Uterus (tissue), 4 donors: ENCODE data around the gene DBNDD2. TPM values are rescaled to one million over a fixed set of nuclear protein-coding genes. Genes with fewer than 3 reads are reported as not detected.

ENCODE experiments used
- DNase-seq, 2 donors: peaks; one replicate each; pipeline ENCODE4 v3.0.0-alpha.2; 2019 to 2020
- H3K27ac ChIP-seq, 2 donors: fragments of 200-600 bp; sonication (generic); 1 replicate in 1 of 2; 2 replicates in 1 of 2; pipeline ENCODE4 v1.5.1; 2016 to 2018
- H3K27me3 ChIP-seq, 2 donors: fragments of 200-600 bp; sonication (generic); one replicate each; pipeline ENCODE4 v1.5.1; 2018 to 2019; ENCODE audit warnings: control low read depth in 1 of 2
- H3K36me3 ChIP-seq, 2 donors: fragments of 200-600 bp; sonication (generic); one replicate each; pipeline ENCODE4 v1.5.1; 2019; ENCODE audit warnings: control low read depth in 1 of 2
- H3K4me1 ChIP-seq, 2 donors: fragments of 200-600 bp; sonication (generic); one replicate each; pipeline ENCODE4 v1.5.1; 2018 to 2019; ENCODE audit warnings: control low read depth in 1 of 2
- H3K4me3 ChIP-seq, 2 donors: fragments of 200-600 bp; sonication (generic); 1 replicate in 1 of 2; 2 replicates in 1 of 2; pipeline ENCODE4 v1.5.1; 2018 to 2019; ENCODE audit warnings: mild to moderate bottlenecking in 1 of 2
- H3K9me3 ChIP-seq, 2 donors: fragments of 200-600 bp; sonication (generic); one replicate each; pipeline ENCODE4 v1.5.1; 2019; ENCODE audit warnings: control low read depth in 1 of 2
- CTCF ChIP-seq, 4 experiments: fragments of 200-600 bp in 2 of 4; fragments of 450-650 bp in 2 of 4; sonication (generic) in 2 of 4; IDR thresholded peaks; one replicate each; pipeline ENCODE4 v1.5.1; 2016 to 2019; ENCODE audit warnings: antibody characterized with exemption in 4 of 4, mild to moderate bottlenecking in 2 of 4, moderate library complexity in 1 of 4
- POLR2A ChIP-seq, 2 donors: fragments of 450-650 bp; IDR thresholded peaks; one replicate each; pipeline ENCODE4 v1.6.1; 2016; ENCODE audit warnings: antibody characterized with exemption in 2 of 2, mild to moderate bottlenecking in 1 of 2, moderate library complexity in 1 of 2
- intact Hi-C: fragments of 100-400 bp; cut with DNase I; formaldehyde crosslinking; loops from one replicate; pipeline ENCODE4 v1.15.1; 2023; ENCODE audit warnings: low total_unique reads
- total RNA-seq, 4 donors: library from RNA; depleted of rRNA in 3 of 4; stranded (reverse); fragments of >200 nt in 3 of 4; gene quantifications; one replicate each; pipeline versions ENCODE4 v1.1.0 to v1.2.4, GENCODE V29; 2014 to 2023
- donor health status: DM: yes; HTN: yes; CAD: no.

Gene DBNDD2
- total RNA-seq = 10 to 100 TPM in 3 of 4 donors, 1 to 10 TPM in 1; 7.5 to 84.2 (median 62.4) TPM

GRCh38 chr20:45407783-45408645 is at the start of gene DBNDD2:
Gene DBNDD2 (plus strand): TSS chr20:45408289. CDS start chr20:45408468, 179 bp downstream.
- Histone ChIP-seq H3K4me1 (peaks cover 0 to 5% of the 10 kb centered on the region in 2 donors), H3K9me3 (no peaks in the 10 kb centered on the region), H3K4me3 (peak within 1 kb of the TSS; percentile 70 to 74), H3K36me3 (no peaks in the 10 kb centered on the region), H3K27me3 (no peaks in the 10 kb centered on the region), H3K27ac (peak within 1 kb of the TSS; percentile 93 to 95)
- no peak for TF ChIP-seq POLR2A (IDR thresholded peaks at IDR 0.05)
- no peak for TF ChIP-seq CTCF (IDR thresholded peaks at IDR 0.05)
- DNase-seq = peak in 1 of 2 donors; percentile 30
- intact Hi-C loops = no loop called here

- Histone ChIP-seq H3K4me3 (no peak overlapping the region), H3K27me3 (no peaks in the 10 kb centered on the region), H3K9me3 (no peaks in the 10 kb centered on the region), H3K4me1 (peaks cover 0 to 5% of the 10 kb centered on the region in 2 donors), H3K36me3 (no peaks in the 10 kb centered on the region), H3K27ac (peak overlapping the region; percentile 72 to 81)
- intact Hi-C loops = no loop called here
- TF ChIP-seq POLR2A (IDR thresholded peaks at IDR 0.05) (no peak), CTCF (IDR thresholded peaks at IDR 0.05) (no peak)
- DNase-seq = peak in 1 of 2 donors; percentile 70
These were observed 49.1 kb upstream of the DBNDD2 start for GRCh38 chr20:45359069-45359405.

GRCh38 chr20:45359406-45360148 is 48.5 kb upstream of the DBNDD2 start:
- intact Hi-C loops = no loop called here
- TF ChIP-seq POLR2A (IDR thresholded peaks at IDR 0.05) = no peak
- TF ChIP-seq CTCF (IDR thresholded peaks at IDR 0.05) = no peak
- no peaks in the 10 kb centered on the region for H3K9me3 ChIP-seq
- H3K36me3 ChIP-seq = no peaks in the 10 kb centered on the region
- no peak overlapping the region for H3K4me3 ChIP-seq
- DNase-seq = peak; percentile 62 to 65
- H3K27ac ChIP-seq = peak overlapping the region; percentile 72 to 81
- peaks cover 0 to 5% of the 10 kb centered on the region in 2 donors for H3K4me1 ChIP-seq
- no peaks in the 10 kb centered on the region for H3K27me3 ChIP-seq

- DNase-seq = no peak
- Histone ChIP-seq H3K9me3 (no peaks in the 10 kb centered on the region), H3K27ac (no peak overlapping the region), H3K27me3 (no peaks in the 10 kb centered on the region), H3K36me3 (no peaks in the 10 kb centered on the region), H3K4me1 (peaks cover 5% of the 10 kb centered on the region in 2 donors), H3K4me3 (no peak overlapping the region)
- intact Hi-C loops = loop anchor here (2.0 kb wide), 1 partner anchor 75 kb away; no protein-coding TSS in a partner anchor
- no peak for TF ChIP-seq POLR2A (IDR thresholded peaks at IDR 0.05)
- TF ChIP-seq CTCF (IDR thresholded peaks at IDR 0.05) = no peak
These were observed 46.3 kb upstream of the DBNDD2 start for GRCh38 chr20:45361793-45362192.
